ENCODE measurements around the gene HEXD.
A peak's percentile ranks its signal among the peaks of the same experiment; 100 is the strongest.
"Not testable (repeated sequence)": the region's sequence is repeated elsewhere in the genome, so short reads cannot be mapped to it uniquely, and the experiment has no call there.

The HEXD gene

DNA sequence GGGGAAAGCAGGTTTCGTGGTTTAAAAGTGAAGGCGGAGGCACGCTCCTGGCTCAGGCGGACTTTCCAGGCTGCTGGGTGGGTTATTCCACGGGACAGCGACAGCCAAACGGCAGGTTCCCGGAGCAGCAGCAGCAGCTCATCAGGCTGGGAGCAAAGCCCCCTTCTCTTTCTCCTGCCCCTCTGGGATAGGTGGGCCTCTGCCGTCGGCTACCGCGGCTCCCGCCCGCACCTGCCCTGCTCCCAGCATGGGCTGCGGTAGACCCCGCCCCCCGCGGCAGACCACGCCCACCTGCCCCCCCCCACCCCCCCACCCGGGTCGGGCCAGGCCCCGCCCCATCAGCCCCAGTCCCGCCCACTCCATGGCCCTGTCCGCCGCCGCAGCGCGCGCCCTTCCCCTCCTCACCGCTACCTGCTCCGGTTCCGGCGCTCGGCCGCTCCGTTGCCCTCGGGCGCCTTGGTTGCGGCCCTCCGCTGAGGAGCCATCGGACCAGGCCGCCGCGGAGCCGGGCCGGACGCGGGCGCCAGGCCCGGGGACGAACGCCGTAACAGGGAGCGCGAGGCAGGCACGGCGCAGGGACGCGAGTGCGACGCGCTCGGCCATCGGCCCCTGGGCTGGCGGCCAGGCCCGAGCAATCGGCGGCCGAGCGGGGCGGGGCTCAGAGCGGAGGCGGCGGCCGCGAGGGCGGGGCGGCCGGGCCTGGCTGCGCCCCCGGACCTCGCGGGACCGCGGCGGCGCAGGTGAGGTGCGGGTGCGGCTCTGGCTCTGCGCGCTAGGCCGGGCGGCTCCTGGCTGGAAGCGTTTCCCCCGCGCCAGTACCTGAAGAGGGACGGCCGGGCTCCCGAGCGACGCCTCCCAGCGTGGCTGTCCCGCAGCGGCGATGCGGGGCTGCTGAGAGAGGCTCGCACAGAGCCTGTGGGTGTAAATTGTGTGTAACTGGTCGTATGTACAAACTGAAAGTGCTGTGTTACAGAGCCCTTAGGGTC is at the start of gene HEXD, which contains the start of gene OGFOD3:
Gene HEXD, plus strand, starts transcription at position 347 of the 986 bp plus-strand sequence. CDS start 1,453 bp downstream, outside the sequence.
Gene OGFOD3, minus strand, starts transcription at position 586 of the 986 bp plus-strand sequence. Its CDS starts 101 bp downstream, at position 485.
- DNase-seq, result peak; percentile 85

DNA sequence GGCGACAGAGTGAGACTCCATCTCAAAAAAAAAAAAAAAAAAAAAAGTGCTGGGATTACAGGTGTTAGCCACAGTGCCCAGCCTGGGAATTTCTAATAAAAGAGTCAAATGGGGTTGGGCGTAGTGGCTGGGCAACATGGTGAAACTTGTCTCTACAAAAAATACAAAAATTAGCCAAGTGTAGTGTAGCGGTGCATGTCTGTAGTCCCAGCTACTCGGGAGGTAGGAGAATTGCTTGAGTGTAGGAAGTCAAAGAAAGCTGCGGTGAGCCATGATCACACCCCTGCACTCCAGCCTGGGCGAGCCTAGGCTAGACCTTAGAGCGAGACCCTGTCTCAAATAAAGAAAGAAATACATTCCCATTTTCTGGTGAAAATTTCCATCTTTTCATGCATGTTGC is 48.9 kb upstream of the HEXD start:
- DNase-seq, result no peak

DNA sequence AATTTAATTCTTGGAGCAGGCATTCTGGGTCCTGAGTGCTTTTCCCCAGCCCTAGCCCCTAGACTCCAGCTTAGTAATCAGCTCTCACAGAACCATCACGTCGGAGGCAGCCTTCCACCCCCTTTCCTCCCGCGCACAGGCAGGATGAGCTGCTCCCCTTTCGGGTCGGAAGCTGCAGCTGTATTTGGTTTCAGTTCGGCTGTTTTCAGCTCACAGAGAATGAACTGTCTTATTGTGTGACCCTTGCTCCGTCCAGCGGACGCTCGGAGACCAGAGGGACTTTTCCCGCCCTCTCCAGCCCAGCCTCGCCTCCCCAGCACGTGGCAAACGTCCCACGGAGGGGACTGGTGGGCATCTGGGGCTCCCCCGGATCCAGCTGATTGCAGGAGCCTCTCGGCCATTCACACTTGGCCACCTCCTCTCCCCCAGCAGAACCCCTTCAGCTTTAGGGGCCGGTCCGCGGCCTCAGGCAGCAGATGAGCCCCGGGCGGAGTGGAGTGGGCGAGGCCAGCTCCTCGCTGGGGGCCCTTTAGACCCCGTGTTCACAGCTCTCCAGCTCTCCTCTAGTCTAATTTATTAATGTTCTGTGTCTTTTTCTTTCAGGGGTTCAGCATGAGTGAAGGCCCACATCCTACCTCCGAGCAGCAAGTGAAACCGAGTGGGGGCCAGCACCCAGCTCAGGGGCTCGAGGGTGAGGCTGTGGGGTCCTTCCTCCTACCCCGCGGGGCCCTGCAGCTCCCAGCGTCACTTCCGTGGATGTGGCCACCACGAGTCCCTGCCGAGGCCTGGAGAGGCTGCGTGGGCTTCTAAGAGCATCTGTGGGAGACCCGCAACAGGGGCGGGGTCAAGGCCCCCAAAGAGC is 47.4 kb upstream of the HEXD start:
- peak; percentile 43 for DNase-seq

DNA sequence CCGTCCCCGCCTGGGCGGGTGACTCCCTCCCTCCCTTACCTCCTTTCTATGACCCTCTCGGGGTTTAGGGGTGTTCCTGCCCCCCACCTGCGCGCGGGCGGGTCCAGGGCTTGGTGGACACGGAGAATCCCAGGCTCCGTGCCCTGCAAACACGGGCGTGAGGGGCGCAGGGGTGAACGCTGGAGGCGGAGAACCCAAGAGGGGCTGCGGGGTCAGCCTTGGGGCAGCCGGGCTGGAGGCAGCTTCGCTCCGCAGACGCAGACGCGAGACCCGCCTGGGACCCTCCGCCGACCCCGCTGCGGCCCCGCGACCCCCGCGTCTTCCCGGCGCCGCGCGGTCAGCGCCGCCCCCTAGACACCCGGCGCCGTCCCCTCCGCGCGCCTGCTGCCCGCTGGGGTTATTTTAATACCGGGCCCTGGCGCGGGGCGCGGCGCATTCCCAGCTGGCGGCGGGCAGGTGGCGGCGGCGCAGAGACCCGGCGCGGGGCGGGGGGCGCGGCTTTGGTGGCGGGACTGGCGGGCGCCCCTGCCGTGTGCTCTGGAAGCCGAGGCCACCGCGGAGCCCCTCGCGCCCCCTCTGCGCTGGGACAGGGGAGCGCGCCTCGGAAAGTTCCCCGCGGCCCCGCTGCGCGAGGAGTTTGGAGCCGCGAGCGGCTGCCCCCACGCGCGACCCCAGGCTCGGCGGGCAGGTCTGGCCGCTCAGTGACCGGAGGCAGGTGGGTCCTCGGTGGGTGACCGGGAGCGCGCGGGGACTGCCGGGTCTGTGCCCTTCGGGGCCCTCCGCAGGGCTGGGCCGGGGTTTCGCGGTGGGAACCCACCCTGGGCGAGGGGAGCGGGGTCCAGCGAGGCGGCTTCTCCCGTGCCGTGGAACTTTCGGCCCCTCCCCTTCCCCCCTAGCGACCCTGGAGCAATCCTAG is 46.6 kb upstream of the HEXD start, which contains the start of gene UTS2R:
Gene UTS2R, plus strand, starts transcription at position 433 of the 916 bp plus-strand sequence. CDS start 2,560 bp downstream, outside the sequence.
- no peak for DNase-seq

DNA sequence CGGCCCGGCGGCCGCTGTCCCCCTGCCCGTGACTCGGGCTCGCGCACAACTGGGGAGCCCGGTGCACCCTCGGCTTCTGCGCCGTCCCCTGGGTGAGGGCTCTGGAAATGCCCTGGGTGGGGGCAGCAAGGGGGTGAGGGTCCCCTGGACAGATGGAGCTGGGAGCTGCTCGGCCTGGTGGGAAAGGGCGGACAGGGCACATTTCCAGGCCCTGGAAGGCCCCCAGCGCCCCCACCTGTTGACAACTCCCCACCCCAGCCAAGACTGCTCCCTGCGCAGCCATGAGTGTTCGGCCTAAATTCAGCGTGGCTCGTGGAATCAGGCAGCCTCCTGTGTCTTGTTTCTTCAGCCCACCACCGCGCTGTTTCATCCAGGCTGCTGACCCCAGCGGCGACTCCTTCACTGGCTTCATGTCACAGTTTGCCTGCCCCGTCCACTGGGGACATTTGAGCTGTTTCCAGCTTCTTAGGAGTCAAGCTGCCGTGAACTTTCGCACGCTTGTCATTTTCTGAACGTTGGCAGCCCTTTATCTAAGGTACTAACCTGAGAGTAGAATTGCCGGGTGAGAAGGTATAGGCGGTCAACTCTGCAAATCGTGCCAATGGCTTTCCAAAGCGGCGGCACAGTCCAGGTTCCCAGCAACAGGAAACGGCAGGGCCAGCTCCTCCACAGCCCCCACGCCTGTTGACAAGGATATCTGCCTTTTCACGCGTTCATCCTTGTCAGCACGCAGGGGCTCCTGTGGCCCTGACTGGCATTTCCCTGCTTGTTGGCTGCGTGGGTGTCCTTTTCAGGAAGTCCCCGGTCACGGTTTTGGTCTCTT is 45.7 kb upstream of the HEXD start:
- DNase-seq, result no peak

DNA sequence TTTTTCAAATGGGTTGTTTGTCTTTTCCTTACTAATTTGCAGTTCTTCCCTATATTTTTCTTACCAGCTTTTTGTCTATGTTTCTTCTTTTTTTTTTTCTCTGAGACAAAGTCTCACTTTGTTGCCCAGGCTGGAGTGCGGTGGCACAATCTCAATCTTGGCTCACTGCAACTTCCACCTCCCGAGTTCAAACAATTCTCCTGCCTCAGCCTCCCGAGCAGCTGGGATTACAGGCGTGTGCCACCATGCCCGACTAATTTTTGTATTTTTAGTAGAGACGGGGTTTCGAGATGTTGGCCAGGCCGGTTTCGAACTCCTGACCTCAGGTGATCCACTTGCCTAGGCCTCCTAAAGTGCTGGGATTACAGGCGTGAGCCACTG is 45.1 kb upstream of the HEXD start:
- DNase-seq, result not testable (repeated sequence)

DNA sequence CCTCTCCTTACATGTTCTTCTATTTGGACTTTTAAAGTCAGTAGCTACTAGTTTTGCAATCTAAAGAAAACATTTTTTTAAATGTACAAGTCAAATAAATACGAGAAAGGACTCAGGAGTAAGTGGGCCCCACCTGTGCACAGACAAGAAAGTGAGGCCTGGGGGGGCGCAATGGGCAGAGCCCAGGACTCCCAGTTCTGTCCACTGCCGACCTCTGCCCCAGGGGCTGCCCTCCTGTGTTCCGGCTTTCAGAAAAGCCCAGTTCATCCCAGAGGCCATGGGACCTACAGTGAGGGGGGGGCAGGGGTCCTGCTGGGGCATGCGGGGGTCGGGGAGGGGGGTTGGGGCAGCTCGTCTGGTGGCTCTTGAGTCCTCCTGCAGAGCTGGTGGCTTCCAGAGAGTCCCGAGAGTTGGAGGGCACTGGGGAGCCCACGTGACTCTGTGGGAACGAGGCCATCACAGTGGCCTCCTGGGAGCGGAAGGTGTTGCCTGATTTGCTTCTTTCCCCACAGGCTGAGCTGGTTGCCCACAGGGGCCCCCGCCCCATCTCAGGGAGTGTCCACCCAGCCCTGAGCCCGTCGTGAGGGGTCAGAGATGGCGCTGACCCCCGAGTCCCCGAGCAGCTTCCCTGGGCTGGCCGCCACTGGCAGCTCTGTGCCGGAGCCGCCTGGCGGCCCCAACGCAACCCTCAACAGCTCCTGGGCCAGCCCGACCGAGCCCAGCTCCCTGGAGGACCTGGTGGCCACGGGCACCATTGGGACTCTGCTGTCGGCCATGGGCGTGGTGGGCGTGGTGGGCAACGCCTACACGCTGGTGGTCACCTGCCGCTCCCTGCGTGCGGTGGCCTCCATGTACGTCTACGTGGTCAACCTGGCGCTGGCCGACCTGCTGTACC is 44.2 kb upstream of the HEXD start:
- no peak for DNase-seq

DNA sequence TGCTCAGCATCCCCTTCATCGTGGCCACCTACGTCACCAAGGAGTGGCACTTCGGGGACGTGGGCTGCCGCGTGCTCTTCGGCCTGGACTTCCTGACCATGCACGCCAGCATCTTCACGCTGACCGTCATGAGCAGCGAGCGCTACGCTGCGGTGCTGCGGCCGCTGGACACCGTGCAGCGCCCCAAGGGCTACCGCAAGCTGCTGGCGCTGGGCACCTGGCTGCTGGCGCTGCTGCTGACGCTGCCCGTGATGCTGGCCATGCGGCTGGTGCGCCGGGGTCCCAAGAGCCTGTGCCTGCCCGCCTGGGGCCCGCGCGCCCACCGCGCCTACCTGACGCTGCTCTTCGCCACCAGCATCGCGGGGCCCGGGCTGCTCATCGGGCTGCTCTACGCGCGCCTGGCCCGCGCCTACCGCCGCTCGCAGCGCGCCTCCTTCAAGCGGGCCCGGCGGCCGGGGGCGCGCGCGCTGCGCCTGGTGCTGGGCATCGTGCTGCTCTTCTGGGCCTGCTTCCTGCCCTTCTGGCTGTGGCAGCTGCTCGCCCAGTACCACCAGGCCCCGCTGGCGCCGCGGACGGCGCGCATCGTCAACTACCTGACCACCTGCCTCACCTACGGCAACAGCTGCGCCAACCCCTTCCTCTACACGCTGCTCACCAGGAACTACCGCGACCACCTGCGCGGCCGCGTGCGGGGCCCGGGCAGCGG is 43.4 kb upstream of the HEXD start:
- no peak for DNase-seq

DNA sequence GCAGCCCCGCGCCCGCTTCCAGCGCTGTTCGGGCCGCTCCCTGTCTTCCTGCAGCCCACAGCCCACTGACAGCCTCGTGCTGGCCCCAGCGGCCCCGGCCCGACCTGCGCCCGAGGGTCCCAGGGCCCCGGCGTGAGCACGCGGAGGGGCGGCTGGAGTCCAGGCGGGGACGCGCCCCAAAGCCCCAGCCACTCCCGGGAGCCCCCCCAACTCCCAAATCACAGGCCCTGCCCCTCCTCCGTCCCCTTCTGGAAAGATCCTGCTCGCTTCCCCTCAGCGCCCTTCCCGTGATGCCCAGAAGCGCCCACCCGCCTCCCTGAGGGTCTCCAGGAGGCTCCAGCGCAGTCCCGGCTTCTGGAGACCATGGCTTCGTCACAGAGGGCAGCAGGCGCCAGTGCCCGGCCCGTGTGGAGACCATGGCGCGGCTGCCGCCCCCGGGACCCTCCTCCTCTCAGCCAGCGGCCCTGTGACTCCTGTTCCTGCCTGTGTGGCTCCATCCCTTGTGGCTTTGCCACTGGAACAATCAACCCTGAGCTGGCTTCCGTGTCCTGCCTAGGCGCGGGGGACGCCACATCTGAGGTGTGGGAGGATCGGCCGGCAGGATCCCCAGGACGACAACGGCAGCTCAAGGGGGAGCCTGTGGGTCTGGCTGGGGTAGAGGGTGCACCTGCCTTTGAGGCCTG is 42.6 kb upstream of the HEXD start:
- no peak for DNase-seq

DNA sequence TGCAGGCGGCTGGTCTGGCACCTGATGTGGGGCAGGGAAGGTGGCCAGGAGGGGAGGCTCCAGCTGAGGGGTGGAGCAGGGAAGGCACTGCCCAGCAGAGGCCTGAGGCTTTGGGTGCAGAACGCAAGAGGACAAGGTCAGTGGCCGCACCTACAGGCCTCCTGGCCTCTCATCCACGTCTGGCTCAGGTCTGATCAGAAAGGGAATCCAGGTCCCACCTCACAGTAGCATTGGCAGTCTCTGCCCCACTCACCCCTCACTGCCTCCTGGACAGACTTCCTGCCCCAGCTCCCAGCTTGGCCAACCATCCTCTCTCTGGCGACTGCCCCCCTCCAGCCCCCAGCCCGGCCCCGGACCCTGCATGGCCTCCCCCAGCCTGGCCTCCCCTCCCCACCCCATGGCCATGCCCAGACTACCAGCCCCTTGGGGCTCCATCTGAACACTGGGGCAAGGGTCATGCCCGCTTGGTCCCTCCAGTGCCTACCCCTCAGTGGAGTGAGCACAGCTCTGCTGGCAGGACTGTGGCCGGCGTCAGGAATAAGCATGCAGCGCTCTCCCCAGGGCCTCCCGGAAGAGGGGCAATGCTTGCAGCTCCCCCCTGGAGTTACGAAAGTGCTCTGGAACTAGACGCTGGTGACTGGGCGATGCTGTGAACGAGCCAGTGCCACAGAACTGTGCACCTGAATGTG is 42.0 kb upstream of the HEXD start:
- no peak for DNase-seq

DNA sequence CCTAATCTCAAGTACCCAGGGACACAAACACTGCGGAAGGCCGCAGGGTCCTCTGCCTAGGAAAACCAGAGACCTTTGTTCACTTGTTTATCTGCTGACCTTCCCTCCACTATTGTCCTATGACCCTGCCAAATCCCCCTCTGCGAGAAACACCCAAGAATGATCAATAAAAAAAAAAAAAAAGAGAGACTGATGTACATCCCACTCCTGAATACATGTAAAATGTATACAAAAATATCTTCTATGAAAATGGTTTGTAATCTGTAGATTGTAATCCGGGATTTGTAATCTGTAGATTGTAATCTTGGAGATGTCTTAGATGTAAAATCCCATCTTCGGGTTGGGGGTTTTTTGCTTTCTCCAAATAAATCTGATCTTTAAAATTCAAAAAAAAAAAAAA is 40.9 kb upstream of the HEXD start:
- not testable (repeated sequence) for DNase-seq

DNA sequence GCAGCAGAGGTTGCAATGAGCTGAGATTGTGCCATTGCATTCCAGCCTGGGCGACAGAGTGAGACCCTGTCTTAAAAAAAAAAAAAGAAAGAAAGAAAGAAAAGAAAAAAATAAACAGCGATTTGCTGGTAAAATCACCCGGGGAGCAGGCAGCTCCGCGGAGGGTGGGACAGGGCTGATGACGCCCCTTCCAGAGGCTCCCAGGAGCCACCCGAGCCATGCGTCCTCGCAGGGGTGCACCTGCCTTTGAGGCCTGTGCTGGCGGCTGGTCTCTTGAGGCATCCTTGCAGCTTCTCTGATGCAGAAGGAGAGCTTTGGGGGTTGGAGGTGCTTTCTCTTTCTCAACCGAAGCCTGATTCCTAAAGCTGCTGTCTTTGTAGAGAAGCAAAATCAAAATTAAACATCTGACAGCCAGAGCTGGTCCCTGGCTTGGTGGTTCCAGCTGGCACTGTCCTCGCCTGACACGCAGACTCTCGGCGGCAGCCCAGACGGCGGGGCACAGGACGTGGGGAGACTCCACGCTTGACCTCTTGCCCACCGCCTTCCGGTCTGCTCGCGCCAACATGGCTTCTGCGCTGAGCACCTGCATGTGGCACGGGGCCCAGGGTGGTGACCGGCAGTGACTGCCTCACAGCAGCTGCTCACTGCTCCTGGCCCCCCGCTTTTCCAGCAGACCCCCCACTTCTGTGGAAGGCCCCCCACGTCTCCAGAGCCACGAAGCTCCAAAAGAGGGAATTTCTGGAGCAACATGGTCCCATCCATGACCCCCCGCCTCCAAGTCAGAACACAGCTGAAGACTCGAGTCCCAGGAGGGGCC is 40.0 kb upstream of the HEXD start:
- no peak for DNase-seq

DNA sequence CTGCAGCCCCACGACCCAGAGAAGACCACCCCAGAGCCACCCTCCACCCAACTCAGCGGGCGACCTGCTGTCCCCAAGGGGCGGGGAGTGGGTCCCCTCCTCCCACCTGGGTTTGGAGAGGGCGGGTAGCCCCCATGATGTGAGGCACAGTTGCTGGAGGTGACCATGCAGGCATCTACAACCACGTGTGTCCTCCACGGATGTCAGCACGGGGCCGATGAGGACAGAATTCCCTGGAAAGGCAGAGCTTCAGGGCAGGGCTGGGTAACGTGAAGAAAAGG is 39.5 kb upstream of the HEXD start:
- DNase-seq, result no peak

DNA sequence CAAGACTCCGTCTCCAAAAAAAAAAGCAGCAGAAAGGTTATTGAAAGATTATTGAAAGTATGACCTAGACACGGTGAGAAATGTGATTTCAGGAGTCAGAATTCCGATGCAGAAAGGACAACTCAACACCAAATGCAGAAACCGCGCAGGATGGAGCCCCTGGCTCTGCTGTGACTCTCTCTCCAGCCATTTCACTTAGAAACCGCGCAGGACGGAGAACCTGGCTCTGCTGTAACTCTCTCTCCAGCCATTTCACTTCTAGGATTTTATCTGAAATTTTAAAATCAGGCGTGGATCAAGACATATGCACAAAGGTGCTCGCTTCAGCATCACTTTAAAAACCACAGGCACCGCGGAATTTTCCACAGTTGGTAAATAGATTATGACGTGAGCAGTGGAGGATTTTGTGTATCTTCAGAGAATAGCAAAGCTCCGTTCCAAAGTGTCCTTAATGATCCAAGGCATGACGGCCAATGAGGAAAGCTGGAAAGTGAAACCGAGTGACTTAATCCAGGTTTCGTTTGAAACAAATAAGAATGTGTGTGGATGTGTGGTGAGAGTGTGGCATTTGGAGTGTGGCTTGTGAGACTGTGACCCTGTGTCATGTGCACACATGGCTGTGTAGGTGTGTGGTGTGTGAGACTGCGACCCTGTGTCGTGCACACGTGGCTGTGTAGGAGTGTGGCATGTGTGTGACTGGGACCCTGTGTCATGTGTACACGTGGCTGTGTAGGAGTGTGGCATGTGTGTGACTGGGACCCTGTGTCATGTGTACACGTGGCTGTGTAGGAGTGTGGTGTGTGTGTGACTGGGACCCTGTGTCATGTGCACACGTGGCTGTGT is 37.1 kb upstream of the HEXD start:
- no peak for DNase-seq

DNA sequence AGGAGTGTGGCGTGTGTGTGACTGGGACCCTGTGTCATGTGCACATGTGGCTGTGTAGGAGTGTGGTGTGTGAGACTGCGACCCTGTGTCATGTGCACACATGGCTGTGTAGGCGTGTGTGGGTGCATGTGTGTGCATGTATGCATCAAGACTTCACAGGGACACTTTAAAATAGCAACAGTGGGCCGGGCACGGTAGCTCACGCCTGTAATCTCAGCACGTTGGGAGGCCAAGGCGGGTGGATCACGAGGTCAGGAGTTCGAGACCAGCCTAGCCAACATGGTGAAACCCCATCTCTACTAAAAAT is 36.5 kb upstream of the HEXD start:
- not testable (repeated sequence) for DNase-seq

DNA sequence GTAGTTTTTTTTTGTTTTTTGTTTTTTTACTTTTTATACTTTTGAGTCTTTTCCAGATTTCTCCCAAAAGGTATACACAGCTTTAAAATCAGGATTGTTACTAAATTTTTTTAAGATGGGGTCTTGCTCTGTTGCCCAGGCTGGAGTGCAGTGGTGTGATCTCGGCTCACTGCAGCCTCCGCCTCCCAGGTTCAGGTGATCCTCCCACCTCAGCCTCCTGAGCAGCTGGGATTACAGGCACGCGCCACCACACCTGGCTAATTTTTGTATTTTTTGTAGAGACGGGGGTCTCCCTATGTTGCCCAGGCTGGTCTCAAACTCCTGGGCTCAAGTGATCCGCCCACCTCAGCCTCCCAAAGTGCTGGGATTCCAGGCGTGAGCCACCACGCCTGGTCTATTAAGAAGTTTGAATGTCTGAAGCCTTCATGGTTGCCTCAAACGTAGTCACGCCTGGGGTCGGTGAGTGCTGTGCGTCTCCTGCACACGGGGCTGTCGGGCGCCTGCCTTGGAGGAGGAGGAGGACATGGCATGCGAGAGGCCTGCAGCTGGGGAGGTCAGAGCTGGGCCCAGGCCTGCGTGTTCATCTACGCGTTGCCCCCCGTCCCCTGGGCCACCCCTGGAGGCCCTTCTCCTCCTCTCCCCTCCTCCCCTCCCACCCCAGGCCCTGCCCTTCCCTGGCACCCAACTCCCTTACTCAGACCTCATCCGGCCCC is 35.8 kb upstream of the HEXD start:
- DNase-seq, result not testable (repeated sequence)
